TTC549 (cell line): ENCODE data around the gene IDH3A.
"Not testable (repeated sequence)": the region's sequence is repeated elsewhere in the genome, so short reads cannot be mapped to it uniquely, and the experiment has no call there.

Source experiments
- FAIRE-seq: peaks from 2 replicates; lab custom pipeline; 2012; peaks lifted over from hg19 to GRCh38; lab: Jason Lieb, UNC

The IDH3A gene

DNA sequence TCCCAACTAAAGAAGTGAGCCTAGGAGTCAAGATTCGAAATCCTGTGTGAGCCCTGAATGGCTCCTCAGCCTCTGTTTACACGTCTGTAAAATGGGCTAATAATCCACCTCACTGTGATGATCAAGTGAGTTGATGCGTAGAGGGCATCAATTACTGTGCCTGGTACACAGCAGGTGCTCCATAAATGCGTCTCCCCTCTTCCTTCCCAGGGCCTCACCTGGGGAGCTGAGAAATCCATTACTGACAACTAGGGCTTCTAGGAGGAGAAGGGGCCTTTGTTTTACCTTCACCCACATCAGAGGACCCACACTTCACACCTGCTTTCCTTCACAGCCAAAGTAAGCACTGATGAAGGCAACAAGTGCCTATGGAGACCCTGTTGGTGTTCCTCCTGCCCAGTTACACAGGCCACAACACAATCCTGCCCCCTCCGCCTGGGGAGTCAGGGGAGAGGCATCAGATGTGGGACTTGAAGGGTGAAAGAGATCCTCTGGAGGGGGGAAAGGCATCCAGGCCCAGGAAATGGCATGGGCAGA is 19.3 kb upstream of the IDH3A start:
- no peak for FAIRE-seq

DNA sequence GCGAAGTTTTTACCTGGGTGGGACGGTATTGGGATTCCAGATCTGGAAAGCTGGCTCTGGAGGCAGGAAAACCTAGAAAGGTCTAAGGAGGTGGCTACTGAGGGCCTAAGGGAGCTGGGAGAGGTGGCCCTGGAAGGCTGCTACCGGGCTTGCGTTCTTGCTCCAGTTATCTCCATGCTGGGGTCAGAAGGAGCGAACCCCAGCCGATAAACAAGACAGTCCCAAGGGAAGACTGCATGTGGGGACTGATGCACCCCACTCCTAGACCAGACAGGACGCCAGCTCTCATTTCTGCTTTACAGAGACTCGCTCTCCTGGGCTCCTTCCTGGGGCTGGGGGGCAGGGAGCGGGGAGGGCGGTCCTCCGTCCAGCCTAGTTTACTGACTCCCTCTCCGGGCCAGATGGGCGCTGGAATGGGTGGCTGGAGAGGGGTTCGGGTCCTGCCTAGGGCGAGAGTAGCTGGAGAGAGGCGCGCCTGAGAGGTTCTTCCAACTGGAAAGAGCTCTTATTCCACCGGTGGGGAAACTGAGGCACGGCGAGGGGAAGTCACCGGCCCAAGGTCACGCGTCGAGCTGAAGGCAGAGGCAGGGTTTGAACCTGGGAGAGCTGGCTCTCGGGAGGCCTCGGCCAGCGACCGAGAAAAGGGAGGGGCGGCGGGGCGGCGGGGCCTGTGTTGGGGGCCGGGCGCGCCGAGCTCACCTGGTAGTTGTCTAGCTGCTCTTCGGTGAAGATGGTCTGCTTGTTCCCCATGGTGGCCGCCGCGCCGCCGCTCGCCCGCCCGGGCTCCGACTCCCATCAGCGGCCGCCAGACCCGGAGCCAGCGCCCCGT is 18.5 kb upstream of the IDH3A start:
- no peak for FAIRE-seq

DNA sequence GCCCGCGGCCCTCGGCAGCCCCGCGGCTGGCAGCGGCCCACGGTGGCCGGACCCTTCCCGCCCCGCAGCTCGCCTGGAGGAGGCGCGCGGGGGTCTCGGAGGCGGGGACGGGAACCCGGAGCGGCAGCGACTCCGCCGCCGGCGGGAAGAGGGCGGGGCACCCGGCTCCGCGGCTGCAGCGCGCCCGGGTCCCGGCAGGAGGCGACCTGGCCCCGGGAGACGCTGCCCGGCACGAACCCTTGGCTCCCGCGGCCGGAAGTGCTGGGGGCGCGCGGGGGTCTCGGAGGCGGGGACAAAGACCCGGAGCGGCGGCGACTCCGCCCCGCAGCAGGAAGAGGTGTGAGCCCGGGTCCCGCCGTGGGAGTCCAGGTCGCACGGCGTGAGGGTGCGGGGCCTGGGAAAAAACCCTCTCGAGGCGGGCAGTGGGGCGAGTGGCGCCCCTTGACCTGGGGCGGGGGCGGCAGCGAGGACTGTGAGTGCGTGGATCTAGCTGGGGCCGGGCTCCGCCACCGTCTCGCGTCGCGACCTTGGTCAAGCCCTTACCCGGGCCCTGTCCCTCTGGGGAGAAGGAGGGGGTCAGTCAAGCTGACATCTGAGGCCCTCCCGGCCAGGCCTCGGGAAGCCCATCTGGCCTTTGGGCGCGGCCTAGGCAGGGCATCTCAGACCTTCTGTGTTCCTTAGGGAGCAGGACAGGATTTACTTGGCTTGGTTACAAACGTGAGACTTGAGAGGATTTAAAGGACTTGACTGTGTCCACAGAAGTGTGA is 17.7 kb upstream of the IDH3A start, which contains the start of gene CIB2:
Gene CIB2 (minus strand): TSS at position 151 of the 767 bp plus-strand sequence. CDS start 230 bp downstream, outside the sequence.
- FAIRE-seq, result no peak

DNA sequence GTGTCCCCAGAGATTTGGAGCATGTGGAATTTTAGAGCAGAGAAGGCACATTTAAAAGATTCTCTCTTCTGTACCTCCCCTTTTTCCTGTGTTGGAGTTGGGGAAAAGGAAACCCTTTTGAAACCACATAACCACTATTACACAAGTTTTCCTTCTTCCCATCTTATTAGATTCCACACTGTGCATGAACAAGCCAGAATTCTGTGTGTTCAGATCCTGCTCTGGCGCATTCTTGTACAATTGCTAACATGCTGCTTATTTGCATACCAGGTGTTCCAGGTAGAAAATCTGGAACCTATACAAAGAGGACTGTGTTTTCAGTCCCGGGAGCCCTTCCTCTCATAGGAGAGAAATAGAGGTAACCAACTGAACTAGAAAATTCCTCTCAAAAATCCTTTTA is 15.4 kb upstream of the IDH3A start:
- no peak for FAIRE-seq

DNA sequence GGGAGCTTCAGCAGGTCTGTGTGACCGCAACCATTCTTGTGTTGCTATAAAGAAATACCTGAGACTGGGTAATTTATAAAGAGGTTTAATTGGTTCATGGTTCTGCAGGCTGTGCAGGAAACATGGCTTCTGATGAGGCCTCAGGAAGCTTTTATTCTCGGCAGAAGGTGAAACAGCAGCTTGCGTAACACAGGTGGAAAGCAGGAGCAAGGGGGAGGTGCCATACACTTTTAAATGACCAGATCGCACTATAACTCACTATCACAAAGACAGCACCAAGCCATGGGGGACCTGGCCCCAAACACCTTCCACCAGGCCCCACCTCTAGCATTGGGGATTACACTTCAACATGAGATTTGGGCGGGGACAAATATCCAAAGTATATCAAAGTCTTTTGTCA is 9.6 kb upstream of the IDH3A start:
- FAIRE-seq, result no peak

DNA sequence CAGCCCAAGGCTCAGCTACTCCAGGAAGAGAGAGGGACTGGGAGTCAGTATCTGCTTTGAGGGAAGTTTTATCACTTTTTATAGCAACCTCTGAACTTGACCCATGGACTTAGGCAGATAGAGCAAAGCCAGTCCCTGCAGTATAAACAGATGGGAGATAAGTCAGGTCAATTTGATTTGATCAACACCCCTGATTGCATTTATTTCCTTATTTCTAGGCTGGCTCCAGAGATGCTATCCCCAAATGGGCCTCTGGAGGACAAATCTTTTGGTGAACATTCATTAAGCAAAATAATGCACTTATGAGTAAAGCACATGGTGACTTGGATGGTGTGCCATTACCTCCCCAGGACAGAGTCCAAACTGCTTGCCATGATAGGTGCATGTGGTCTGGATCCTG is 8.9 kb upstream of the IDH3A start:
- no peak for FAIRE-seq

DNA sequence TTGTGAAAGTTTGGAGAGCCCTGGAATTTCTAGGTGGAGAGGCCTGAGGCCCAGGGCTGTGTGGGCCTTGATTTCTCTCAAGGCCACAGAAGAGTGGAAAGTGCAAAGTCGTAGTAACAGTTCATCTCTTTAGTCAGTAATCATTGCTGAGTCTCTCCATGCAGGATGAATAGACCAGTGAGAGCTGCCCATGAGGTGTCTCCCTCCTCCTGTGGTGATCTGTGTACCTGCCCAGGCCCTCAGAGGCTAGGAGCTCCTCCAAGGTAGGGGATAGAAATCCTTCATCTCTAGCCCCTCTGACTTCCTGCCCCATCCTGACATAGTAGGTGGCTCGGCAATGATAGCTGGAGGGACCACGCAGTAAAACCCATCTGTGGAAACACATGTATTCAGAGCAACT is 6.8 kb upstream of the IDH3A start:
- FAIRE-seq, result no peak

DNA sequence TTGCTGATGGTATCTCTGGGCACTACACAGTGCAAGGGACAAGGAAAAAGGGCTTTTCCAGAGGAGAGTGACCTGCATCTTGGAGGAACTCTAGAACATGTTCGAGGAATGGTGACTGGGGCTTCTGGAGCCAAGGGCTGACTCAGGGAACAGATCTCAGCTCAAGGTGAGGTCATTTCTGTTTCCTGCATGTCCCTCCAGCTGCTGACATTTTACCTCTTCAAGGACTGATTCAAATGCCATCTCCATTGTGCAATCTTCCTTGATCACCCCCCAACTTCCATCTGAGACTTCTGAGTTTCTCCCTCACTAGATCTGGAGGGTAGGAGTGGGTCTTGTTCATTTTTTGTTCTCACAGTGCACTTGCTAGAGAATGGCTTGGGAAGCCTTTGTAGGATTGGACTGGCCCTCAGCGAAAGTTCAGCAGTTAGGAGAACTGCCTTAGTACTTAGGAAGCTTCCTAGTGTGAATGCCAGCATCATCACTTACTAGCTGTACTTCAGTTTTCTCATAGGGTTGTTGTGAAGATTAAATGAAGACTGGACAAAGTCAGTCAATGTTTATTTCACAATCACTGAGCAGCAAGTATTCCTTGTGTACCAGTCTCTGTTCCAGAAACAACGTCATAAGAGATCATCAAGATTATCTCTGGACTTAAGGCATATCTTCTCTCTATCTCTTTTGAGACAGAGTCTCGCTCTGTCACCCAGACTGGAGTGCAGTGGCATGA is 2.6 kb upstream of the IDH3A start:
- FAIRE-seq, result no peak

DNA sequence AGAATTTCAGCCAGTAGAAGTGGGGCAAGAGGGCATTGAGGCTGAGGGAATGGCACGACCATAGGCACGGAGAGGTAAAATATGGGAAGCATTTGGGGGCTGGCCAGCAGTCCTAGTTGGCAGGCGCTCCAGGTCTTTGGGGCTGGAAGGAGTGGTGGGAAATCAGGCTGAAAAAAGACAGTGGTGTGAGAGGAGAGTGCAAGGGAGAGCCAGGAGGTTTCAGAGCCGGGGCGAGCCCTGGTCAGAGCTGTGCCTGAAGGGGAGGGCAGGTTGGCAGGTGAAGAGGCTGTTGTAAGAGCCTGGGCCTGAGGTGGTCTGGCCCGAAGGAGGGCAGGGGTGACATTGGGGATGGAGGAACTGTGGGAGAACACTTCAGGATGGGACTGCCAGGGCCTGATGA is 1.6 kb upstream of the IDH3A start:
- FAIRE-seq, result no peak

DNA sequence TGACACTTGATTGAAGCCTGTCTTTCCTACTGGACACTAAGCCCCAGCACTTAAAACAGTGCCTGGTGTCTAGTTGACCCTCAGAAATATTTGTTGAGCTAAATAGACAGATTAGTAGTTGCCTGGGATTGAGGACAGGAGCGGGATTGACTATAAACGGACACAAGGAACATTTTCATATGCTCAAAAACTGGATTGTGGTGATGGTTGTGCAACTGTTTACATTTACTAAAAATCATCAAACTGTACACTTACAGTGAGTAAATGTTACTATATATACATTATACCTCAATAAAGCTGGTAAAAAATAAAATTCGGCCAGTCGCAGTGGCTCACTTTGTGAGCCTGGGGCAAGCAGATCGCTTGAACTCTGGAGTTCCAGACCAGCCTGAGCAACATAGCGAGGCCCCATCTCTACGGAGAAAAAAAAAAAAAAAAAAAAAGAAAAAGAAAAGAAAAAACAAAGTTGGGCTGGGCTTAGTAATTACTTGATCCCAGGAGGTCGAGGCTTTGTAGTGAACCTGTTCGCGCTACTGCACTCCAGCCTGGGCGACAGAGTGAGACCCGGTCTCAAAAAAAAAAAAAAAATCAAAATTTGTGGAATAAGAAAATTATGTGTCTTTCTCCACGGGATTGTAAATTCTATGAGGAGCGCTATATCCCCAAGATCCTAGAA is 632 bp upstream of the IDH3A start:
- FAIRE-seq, result no peak

DNA sequence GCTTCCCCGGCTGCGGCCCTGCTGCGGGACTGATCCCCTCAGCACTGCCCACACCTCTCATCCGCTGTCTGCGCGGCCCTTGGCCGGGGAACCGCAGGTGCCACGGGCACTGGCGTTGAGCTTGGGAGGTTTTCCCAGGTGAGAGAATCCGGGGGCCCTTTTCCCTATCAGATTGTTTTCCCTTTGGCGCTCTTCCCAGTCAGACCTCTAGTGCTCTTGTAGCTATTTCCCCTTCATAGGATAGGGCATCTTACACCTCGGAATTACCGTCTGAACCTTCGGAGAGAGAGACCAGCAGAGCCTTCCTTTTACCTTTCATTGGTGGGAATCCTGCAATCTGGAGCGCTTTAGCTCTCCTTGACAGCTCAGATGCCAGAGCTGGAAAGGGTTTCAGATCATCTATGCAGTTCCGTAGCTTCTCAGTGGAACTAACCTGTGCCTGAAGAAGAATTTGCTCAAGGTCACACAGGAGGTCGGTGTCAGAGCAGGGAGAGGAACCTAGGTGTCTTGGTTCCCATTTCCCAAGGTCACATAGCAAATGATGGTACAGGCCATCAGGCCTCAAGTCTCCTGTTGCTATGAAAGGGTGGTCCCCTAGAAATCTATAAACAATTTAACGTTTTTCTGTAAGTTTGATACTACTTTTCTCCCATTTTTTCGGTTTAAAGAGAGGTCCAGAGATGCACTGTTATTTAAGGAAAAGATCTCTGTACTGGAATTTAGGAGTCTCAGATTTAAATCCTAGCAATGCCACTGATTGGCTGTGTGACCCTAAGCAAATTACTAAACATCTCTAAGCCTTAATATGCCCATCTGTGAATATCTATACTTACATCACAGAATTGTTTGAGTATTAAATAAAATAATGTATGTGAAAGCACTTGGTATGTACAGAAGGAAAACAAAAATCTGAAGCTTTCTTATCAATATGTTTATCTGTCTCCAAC is 916 bp downstream of the IDH3A start:
- FAIRE-seq, result no peak

DNA sequence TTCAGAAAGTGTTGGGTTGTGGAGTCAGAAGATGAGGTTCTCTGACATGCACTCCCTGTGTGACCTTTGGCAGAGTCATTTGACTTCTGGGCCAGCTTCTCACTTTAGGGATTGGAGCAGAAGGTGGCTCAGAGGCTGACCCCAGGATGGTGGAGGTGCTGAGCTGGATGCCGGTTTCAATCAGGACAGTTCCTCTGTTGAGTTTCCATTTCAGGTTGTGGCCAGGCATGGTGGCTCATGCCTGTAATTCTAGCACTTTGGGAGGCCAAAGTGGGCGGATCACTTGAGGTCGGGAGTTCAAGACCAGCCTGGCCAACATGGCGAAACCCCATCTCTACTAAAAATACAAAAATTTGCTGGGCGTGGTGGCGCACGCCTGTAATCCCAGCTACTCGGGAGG is 1.9 kb downstream of the IDH3A start:
- not testable (repeated sequence) for FAIRE-seq

DNA sequence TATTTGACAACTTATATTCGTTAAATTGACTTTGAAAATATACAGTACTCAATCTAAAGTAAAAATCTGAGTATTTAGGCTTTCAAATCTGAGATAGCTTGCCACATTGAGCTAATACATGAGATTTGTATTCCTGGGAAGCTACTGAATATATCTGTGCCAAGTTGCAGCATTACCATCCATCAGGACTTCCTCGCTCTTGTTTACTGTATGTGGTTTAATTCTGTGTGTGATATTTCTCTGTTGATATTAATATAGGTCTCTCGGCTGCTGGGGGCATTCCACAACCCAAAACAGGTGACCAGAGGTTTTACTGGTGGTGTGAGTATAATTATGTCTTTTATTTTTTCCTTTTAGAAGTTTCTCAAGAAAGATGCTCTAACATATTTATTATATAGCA is 5.8 kb downstream of the IDH3A start:
- FAIRE-seq, result no peak

DNA sequence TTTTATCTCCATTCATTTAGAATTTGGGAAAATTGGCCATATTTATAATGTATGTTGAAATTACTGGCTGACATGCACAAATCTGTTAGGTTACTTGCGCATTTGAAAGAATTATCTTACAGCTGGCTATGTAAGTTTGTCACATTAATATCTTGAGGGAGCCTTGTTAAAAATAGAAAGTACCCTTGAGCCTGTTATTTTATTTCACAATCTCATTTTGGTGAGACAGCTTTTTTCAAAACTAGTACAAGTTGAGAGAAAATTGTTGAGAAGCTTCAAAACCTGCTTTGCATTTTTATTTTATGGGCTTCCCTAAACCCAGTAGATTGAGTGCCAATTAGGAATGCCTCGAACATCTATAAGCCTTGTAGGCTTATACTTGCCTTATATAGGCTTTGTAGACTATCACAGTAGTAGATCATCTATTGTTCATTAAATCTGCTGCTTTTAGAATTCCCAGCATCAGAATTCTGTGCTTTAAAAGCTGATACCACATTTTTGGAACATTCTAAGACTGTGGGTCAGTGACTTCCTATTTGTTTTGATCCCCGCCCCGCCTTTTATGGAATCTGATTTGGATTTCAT is 6.3 kb downstream of the IDH3A start:
- no peak for FAIRE-seq

DNA sequence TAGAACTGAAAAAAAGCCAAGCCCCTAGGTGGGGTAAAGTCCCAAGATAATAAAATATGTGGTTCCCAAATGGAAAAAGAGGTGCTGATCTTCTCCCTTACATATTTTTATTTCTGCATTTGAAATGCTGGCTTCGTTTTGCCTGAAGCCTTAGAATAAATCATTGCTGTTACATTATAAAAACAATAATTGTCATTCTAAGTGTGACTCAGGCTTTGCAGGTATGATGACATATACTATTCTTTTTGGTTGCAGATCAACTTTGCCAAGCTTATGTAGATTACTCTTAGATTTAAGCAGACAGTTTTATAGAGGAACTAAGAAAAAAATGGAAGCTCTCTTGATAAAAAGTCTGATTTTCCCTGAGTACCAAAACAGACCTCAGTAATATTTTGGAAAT is 7.5 kb downstream of the IDH3A start:
- FAIRE-seq, result no peak

DNA sequence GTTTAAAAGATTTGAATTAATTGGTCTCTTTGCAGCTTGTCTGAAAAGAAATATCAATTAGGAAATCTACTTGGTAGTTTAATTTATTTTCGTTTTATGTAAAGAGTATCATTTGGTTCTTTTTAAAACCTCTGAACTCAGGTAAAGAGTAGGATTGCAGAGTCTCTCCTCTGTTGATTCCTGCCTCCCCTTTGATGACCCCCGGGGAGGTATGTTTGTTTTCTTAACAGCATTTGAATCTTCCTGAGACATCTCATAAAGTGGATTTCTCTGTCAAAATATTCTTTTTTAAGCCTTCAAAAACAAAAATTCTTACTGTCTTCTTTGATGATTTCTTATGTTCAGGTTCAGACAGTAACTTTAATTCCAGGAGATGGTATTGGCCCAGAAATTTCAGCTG is 8.0 kb downstream of the IDH3A start:
- no peak for FAIRE-seq

DNA sequence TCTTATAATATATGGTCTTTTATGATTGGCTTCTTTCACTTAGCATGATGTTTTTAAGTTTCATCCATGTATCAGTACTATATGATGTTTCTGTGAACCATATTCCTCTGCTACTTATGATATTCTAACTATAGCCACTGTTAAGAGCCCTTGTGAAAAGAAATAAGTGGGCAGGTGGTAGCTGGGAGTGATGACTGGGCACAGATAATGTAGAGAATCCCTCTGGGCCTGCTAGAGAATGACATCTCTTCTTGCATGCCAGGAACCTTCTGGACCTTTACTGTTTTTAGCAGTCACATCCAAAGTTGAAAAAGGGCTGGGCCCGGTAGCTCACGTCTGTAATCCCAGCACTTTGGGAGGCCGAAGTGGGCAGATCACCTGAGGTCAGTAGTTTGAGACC is 10.2 kb downstream of the IDH3A start:
- no peak for FAIRE-seq

DNA sequence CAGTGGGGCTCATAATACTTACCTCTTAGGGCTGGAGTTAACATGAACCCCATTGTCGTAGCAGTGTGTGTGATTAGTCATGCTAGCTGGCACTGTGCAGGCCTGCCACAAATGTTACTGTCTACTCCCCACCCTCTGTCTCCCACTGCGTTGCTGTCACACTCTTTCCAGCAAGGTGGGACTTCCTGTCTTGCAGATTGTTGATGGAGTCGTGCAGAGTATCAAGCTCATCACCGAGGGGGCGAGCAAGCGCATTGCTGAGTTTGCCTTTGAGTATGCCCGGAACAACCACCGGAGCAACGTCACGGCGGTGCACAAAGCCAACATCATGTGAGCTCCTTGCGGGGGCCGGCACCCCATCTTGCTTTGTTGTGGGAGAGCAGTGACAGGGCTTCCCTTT is 12.9 kb downstream of the IDH3A start:
- no peak for FAIRE-seq

DNA sequence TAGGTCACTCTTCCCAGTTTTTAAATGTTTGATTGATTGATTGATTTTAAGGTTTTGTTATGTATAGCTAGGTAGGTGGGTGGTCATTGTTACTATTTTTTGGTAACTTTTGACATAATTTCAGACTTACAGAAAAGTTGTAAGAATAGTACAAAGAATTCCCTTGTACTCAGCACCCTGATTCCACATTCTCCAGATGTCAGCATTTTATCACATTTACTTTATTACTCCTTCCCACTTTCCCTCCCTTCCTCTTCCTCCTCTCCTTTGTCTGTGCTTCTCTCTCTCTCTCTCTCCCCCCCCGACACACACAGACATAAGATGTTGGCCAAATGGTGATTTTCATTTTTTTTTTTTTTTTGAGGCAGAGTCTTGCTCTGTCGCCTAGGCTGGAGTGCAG is 14.8 kb downstream of the IDH3A start:
- FAIRE-seq, result no peak

DNA sequence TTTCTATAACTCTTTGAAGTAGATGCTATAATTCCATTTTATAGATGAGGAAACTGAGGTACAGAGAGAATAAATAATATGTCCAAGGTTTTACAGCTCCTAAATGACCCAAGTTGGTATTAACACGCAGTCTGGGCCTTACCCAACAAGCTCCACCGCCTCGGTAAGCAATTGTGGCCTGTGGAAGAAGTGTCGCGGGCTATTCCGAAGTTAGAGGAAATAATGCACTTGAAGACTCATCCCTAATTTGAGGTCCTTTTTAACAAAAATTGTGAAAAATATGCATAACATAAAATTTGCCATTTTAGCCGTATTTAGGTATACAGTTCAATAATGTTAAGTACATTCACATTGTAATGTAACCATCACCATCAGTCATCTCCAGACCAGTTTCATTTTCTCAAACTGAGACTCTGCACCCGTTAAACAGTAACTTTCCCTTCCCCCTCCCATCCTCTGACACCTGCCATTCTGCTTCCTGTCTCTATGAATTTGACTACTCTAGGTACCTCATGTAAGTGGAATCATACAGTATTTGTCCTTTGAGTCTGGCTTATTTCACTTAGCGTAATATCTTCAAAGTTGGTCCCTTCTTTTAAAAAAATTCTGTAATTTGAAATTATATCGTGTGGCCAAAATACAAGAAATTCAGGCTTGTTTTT is 18.2 kb downstream of the IDH3A start:
- FAIRE-seq, result no peak
